GM21390 (cell line): ENCODE measurements around the gene STX19.

Experiments
- ATAC-seq: cut with Tn5 transposase; IDR thresholded peaks from one replicate; pipeline ENCODE4 v1.9.1; 2021; ENCODE audit not compliant: unreplicated experiment

The STX19 gene

GRCh38 chr3:94036909-94037507 is 8.6 kb upstream of the STX19 start:
- ATAC-seq = peak; percentile 64

DNA sequence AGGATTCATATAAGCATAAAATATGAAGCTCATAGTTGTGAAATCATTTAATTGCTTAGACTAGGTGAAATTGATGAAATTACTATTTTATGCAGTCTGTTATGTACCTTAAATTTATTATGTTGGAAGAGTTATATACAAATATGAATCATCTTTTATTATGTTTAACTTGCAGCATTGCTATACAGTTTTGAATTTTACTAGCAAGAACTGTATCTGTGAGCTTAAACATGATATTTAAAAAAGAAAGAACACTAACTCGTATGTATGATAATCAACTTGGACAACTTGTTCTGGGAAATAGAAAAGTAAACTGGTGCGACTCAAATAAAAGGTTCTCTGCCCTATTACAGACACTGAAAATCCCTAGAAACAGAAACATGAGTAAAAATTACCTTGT is 1.8 kb downstream of the STX19 start:
- ATAC-seq = no peak

DNA sequence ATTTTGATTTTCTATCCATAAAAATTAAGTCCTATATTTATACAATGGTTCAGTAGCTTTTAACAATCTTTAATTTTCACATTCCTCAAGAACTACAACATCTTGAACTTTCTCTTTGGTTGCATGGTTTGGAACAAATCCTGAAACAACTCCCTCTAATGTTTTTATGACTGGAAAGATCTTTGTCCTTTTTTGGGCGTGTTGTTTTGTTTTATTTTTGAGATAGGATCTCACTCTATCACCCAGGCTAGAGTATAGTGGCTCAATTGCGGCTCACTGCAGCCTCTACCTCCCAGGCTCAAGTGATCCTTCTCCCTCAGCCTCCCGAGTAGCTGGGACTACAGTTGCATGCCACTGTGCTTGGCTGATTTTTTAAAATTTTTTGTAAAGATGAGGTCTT is 4.0 kb downstream of the STX19 start:
- no peak for ATAC-seq

DNA sequence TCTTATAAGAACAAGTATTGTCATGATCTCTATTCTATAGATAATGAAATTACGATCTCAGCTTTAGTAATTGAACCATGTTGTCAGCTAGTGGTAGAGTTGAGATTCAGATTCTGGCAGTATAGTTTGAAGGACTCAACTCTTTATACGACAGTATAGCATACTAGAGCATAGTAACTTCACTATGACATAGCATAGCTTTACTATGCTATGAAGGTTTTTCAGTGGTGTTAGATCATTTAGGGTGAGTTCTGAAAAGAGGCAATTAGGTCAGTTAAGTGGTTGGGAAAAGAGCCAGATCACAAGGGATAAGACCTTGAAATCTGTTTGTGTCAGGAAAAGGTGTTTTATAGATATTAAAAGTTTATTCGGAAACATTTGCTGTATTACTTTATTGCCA is 8.1 kb downstream of the STX19 start:
- ATAC-seq = no peak

- no peak for ATAC-seq
Observed at GRCh38 chr3:94019659-94020058, 8.7 kb downstream of the STX19 start.

- no peak for ATAC-seq
Observed at GRCh38 chr3:94015025-94015424, 13.4 kb downstream of the STX19 start.

- ATAC-seq = no peak
Observed at GRCh38 chr3:94012185-94012584, 16.2 kb downstream of the STX19 start.

DNA sequence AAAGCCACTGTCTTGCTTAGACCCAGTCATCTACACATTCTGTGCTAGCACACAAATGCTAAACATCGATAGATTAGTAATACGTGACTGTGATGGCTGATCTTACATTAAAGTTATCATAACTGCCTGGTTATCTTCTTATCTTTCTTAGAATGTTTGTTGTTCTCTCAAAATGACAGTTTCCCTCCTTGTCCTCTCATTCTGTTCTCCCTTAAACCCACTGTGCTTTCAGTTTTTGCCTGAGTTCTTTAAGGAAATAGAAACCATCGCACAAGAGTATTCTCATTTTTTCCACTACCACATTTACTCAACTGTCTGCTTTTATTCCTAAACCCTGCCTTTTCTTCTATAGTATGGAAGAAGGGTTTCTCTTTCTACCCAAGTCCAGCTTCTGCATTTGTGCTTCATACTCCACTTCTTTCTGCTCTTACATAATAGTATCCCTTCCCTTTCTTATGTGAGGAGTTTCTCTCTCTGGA is 17.1 kb downstream of the STX19 start:
- ATAC-seq = no peak

DNA sequence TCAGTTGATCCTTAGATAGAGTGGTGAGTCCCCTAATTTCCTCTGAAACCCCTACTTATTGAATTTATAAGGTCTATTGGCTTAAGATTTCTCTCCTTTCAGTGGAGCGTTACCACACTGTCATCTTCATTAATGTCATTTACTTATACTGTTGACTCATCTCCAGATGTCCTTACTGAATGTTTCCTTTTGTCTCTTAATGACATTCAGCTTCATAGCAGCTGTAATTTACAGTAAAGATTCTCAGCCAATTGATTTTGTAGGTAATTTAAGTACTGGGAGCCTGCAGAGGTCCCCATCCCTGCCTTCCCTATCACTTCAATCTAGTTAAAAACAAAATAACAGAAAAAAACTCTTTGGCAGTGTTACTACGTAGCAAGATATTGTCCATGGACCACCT is 18.8 kb downstream of the STX19 start:
- no peak for ATAC-seq

DNA sequence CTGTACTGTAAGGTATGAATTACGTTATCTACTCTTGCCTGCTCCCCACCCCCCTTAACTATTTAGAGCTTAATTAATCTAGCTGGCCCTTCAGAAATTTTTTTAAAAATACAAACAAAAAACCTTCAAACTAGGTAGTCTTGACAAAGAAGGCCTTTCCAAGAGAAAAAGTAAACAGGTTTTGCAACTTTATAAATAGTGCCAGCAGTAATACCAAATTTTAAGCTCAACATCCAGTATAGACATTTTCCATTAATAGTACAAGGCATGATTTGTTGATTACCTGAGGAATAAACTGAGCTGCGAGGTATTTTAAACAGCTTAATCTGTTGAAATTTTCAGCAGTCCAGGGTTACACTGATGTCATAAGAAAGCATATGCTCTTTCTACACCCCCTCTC is 20.1 kb downstream of the STX19 start:
- no peak for ATAC-seq

GRCh38 chr3:94004301-94004910 is 24.0 kb downstream of the STX19 start:
- ATAC-seq = peak; percentile 96

DNA sequence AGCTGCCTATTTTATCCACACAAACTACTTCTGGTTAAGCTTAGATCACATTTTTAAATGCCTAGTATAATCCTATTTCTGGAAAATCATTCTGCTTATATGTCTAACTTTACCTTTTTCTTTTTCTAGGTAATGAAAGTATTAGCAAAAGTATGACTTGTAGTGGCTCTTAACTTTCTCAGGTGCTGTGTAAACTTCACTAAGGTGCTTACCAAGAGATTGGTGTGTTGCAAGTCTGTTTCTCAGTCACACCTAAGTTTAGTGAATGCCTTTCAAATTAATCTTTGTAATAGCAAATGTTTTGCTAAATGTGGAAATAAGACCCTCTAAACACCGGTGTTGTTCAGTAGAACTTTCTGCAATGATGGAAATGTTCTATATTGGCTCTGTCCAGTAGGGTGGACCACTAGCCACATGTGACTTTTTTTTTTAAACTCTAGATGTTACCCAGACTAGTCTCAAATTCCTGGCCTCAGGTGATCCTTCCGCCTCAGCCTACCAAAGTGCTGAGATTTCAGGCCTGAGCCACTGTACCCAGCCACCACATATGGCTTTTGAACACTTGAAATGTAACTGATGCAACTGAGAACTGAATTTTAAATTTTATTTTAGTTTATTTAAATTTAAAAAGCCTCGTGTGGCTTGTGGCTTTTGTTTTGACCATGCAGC is 26.4 kb downstream of the STX19 start:
- ATAC-seq = no peak

DNA sequence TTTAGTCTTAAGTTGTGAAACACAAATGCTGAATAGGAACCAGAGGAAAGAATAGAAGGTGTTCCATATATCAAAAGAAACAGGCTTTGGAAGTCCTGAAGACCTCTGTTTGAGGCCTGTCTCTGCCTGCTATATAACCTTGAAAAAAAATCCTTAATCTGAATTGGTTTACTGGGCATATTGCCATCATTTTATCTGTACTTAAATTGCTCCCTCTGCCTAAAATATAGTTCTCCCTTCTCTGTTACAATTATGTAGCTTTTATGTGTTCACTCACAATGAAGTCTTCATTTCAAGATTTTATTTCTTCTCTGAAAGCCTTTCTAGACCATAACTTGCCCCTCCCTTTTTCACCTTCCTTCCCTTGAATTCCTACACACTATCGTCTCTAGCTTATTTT is 27.2 kb downstream of the STX19 start:
- no peak for ATAC-seq

DNA sequence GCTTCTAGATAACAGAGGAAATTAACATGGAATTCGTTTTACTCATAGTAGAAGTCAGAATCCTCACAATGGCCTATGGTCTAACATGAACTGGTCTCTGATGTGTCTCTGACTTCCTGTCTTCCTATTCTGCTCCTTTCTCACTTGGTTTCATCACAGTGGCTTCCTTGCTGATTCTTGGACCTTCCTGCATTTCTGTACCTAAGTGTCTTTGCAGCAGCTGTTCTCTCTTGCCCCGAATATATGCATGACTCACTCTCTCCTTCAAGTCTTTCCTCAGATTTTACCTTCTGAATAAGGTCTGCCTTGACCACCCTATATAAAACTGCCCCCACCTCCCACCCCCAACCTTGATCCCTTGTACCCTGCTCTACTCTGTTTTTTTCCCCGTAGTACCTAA is 34.3 kb downstream of the STX19 start:
- no peak for ATAC-seq

DNA sequence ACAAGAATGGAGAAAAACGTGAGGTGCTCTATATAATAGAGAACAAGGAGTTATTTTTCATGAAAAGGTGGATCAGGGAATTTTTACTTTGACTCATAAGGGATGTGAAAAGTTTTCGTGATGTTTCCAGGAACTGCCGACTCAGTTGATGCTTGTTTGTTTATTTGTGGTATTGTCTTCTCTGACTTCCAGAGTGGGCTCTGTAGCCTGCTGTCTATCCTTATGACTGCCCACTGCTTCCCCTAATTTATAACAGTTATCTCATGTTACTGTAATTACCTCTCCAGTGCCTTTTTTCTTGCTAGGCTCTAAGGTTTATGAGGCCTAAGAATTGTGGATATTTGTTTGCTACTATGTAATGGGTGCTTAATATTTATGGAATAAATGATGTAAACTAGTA is 36.2 kb downstream of the STX19 start:
- ATAC-seq = no peak

DNA sequence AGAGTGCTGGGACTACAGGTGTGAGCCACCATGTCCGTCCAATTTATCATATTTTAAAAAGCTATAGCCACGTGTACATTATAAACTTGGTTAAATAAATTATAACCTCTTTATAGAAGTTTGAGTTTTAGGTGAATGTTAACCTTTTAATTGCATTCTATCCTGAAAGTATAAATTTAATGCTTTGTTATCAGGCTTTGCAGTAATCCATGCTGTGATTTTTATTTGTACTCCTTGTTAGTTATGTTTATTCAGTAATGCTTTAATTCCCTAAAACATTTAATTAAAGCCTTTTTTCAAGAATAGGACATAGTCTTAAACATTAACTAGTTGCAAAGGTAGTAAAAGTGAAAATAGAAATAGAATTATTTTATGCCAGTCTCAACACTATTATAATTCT is 36.8 kb downstream of the STX19 start:
- ATAC-seq = no peak

- ATAC-seq = no peak
Observed at GRCh38 chr3:93989241-93989640, 39.2 kb downstream of the STX19 start.

DNA sequence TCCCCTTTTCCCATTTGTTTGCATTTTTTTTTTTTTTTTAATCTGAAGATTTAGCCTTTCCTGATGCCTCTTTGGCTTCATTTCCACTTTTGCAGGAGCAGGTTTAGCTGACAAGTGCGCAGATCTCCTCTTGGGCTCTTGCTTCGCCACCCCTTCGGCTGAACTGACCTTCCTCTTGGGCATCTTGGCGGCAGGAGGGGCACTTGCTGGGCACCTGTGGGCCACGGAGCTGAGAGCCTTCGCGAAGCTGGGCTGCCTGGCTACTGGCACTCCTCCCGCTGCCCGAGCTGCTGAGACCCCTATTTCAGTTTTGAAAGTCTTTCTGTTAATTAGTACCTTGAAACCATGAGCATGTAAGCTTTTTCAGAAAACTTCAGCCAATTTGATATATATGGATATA is 39.6 kb downstream of the STX19 start:
- no peak for ATAC-seq

DNA sequence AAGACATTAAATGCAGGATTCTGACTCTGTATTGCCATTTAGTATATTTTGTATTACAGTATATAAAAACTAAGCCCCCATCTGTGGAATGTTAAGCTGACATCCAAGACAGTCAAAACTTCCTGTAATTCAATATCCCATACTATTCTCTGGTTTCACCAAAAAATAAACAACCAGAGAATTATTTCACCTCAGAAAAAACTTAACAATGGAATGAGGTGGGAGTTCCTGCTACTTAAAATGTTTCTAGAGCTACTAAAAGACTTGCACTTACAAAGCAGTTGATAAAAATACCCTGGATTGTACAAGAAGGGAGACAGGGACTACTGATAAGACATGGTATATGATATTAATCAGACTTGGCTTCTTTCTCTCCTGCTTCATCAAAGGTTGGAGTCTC is 40.1 kb downstream of the STX19 start:
- no peak for ATAC-seq

- ATAC-seq = no peak
Observed at GRCh38 chr3:93984618-93985017, 43.8 kb downstream of the STX19 start.

GRCh38 chr3:93983408-93983807 is 45.0 kb downstream of the STX19 start:
- no peak for ATAC-seq

DNA sequence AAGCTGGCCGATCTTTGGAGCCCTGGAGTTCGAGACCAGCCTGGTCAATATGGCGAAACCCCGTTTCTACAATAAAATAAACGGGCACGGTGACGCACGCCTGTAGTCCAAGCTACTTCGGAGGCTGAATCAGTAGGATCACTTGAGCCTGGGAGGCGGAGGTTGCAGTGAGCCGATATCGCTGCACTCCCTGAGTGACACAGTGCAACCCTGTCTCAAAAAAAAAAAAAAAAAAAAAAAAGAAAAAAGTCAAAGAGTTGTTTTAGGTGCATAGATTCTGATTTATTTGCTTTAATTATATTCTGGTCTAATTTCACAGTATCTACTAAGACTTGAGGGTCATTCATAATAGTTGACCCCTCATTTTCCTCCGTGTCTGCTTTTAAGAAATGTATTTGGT is 46.7 kb downstream of the STX19 start:
- no peak for ATAC-seq
